Epidermal melanocyte (primary cell): ENCODE measurements around the gene MEGF6.

ENCODE experiments used
- DNase-seq: peaks from one replicate; pipeline ENCODE4 v3.0.0; 2011; ENCODE audit warnings: low spot score; ENCODE audit not compliant: insufficient read length

The MEGF6 gene

GRCh38 chr1:3555131-3555920 lies 56.0 kb downstream of the MEGF6 start:
- no peak for DNase-seq

GRCh38 chr1:3553940-3554223 lies 57.4 kb downstream of the MEGF6 start:
- DNase-seq, result no peak

GRCh38 chr1:3553166-3553939 lies 58.0 kb downstream of the MEGF6 start:
- no peak for DNase-seq

- no peak for DNase-seq
Observed at GRCh38 chr1:3552751-3553150, 58.6 kb downstream of the MEGF6 start.

GRCh38 chr1:3552176-3552575 lies 59.1 kb downstream of the MEGF6 start:
- DNase-seq, result no peak

GRCh38 chr1:3551711-3552110 lies 59.6 kb downstream of the MEGF6 start:
- DNase-seq, result no peak

GRCh38 chr1:3551290-3551678 lies 60.0 kb downstream of the MEGF6 start:
- DNase-seq, result no peak

GRCh38 chr1:3550511-3551289 lies 60.6 kb downstream of the MEGF6 start:
- no peak for DNase-seq

GRCh38 chr1:3548895-3549294 lies 62.4 kb downstream of the MEGF6 start:
- no peak for DNase-seq

GRCh38 chr1:3548156-3548893 lies 63.0 kb downstream of the MEGF6 start:
- DNase-seq, result no peak

GRCh38 chr1:3547055-3548005 lies 64.0 kb downstream of the MEGF6 start:
- DNase-seq, result no peak

GRCh38 chr1:3546048-3546384 lies 65.3 kb downstream of the MEGF6 start:
- no peak for DNase-seq

GRCh38 chr1:3545363-3546047 lies 65.8 kb downstream of the MEGF6 start:
- no peak for DNase-seq

GRCh38 chr1:3544040-3544977 lies 67.0 kb downstream of the MEGF6 start:
- DNase-seq, result no peak

- DNase-seq, result peak; percentile 57
Observed at GRCh38 chr1:3543076-3544039, 68.0 kb downstream of the MEGF6 start.

- no peak for DNase-seq
Observed at GRCh38 chr1:3542676-3543075, 68.6 kb downstream of the MEGF6 start.

- no peak for DNase-seq
Observed at GRCh38 chr1:3541936-3542335, 69.4 kb downstream of the MEGF6 start.

- no peak for DNase-seq
Observed at GRCh38 chr1:3541465-3541864, 69.8 kb downstream of the MEGF6 start.
